IPS-20b (cell line): ENCODE results near the gene GOLGA8J.
A peak's percentile ranks its signal among the peaks of the same experiment; 100 is the strongest.
"Not testable (repeated sequence)": the region's sequence is repeated elsewhere in the genome, so short reads cannot be mapped to it uniquely, and the experiment has no call there.

Experiments used
- H3K27ac ChIP-seq: one replicate; pipeline ENCODE4 v1.5.1; 2013; ENCODE audit warnings: low read length
- H3K27me3 ChIP-seq: 2 replicates; pipeline ENCODE4 v1.6.1; 2013; ENCODE audit warnings: mild to moderate bottlenecking, low read length, inconsistent platforms; ENCODE audit not compliant: insufficient read depth
- H3K36me3 ChIP-seq: 2 replicates; pipeline ENCODE4 v1.6.1; 2013; ENCODE audit warnings: low read depth, mild to moderate bottlenecking, inconsistent platforms, low read length, moderate library complexity; ENCODE audit not compliant: insufficient read depth
- H3K4me1 ChIP-seq: 2 replicates; pipeline ENCODE4 v1.6.1; 2013; ENCODE audit warnings: mild to moderate bottlenecking, control low read depth, inconsistent platforms, low read length, moderate library complexity; ENCODE audit not compliant: insufficient read depth
- H3K4me3 ChIP-seq: 2 replicates; pipeline ENCODE4 v1.5.1; 2013; ENCODE audit warnings: mild to moderate bottlenecking, low read length, inconsistent platforms
- H3K9ac ChIP-seq: 2 replicates; pipeline ENCODE4 v1.6.1; 2013; ENCODE audit warnings: low read depth, mild to moderate bottlenecking, inconsistent platforms, low read length, moderate library complexity
- H3K9me3 ChIP-seq: 2 replicates; pipeline ENCODE4 v1.6.1; 2013; ENCODE audit warnings: mild to moderate bottlenecking, low read depth, low read length, inconsistent platforms; ENCODE audit not compliant: insufficient read depth

Gene GOLGA8J

DNA sequence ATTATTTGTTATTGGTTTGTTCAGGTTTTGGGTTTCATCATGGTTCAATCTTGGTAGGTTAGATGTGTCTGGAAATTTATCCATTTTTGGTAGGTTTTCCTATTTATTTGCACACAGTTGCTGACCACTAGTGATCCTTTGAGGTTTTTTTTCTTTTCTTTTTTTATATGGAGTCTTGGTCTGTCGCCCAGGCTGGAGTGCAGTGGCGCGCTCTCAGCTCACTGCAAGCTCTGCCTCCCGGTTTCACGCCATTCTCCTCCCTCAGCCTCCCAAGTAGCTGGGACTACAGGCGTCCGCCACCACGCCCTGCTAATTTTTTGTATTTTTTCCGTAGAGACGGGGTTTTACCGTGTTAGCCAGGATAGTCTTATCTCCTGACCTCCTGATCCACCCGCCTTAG lies 20.1 kb downstream of the GOLGA8J start:
- H3K27ac ChIP-seq, H3K36me3 ChIP-seq, H3K27me3 ChIP-seq, H3K9ac ChIP-seq, H3K4me3 ChIP-seq, H3K4me1 ChIP-seq, H3K9me3 ChIP-seq: not testable (repeated sequence)

GRCh38 chr15:30103941-30104507 lies 21.3 kb downstream of the GOLGA8J start:
- not testable (repeated sequence) for H3K27ac ChIP-seq, H3K36me3 ChIP-seq, H3K9me3 ChIP-seq, H3K4me1 ChIP-seq, H3K27me3 ChIP-seq, H3K9ac ChIP-seq
- H3K4me3 ChIP-seq, result peak overlapping the region; percentile 35; the same call in 1 of the 2 replicates

DNA sequence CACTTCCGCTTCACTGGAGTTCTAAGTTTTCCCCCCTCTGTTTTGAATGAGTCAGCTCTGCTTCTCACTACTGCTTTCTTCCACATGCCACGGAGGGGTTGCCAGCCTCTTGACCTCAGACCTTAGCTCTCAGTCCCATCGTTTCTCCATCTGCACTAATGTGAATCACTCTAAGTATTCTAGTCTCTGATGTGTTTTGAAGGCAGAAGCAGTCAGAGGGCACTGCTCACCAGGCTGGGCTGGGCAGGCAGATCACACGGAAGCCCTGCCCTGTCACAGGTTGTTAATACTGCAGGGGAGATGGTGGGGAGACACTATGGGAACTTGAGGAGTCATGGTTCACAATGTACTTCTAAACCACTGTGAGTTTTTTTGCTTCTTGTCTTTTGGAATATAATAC lies 27.8 kb downstream of the GOLGA8J start:
- not testable (repeated sequence) for H3K9me3 ChIP-seq, H3K9ac ChIP-seq, H3K4me1 ChIP-seq, H3K27ac ChIP-seq, H3K36me3 ChIP-seq, H3K4me3 ChIP-seq, H3K27me3 ChIP-seq

- not testable (repeated sequence) for H3K27ac ChIP-seq, H3K4me1 ChIP-seq, H3K9ac ChIP-seq
Observed at GRCh38 chr15:30130066-30130465, 47.3 kb downstream of the GOLGA8J start.

GRCh38 chr15:30134751-30135150 lies 52.0 kb downstream of the GOLGA8J start, which contains the start of gene GOLGA8T:
Gene GOLGA8T, plus strand, starts transcription at chr15:30135051. Its CDS starts 98 bp downstream, at chr15:30135149.
- H3K4me3 ChIP-seq, H3K27me3 ChIP-seq, H3K27ac ChIP-seq, H3K9ac ChIP-seq, H3K4me1 ChIP-seq, H3K9me3 ChIP-seq, H3K36me3 ChIP-seq: not testable (repeated sequence)

More at GRCh38 chr15:30130066-30130465, 47.3 kb downstream of the GOLGA8J start:
- H3K36me3 ChIP-seq, H3K4me3 ChIP-seq, H3K9me3 ChIP-seq, H3K27me3 ChIP-seq: not testable (repeated sequence)
